A549 treated with DMSO at 1 μM for 4 hours (cell line): ENCODE data around the gene DNAH8. TPM values are rescaled to one million over a fixed set of nuclear protein-coding genes. Genes with fewer than 3 reads are reported as not detected.

Experiments used
- total RNA-seq: library from RNA; stranded (reverse); fragments of 200-300 nt; extraction: Qiagen RNA extraction; gene quantifications from 5 replicates; pipeline ENCODE4 v1.2.3, GENCODE V29; 2022; ENCODE audit warnings: low read depth

Gene DNAH8, protein sequence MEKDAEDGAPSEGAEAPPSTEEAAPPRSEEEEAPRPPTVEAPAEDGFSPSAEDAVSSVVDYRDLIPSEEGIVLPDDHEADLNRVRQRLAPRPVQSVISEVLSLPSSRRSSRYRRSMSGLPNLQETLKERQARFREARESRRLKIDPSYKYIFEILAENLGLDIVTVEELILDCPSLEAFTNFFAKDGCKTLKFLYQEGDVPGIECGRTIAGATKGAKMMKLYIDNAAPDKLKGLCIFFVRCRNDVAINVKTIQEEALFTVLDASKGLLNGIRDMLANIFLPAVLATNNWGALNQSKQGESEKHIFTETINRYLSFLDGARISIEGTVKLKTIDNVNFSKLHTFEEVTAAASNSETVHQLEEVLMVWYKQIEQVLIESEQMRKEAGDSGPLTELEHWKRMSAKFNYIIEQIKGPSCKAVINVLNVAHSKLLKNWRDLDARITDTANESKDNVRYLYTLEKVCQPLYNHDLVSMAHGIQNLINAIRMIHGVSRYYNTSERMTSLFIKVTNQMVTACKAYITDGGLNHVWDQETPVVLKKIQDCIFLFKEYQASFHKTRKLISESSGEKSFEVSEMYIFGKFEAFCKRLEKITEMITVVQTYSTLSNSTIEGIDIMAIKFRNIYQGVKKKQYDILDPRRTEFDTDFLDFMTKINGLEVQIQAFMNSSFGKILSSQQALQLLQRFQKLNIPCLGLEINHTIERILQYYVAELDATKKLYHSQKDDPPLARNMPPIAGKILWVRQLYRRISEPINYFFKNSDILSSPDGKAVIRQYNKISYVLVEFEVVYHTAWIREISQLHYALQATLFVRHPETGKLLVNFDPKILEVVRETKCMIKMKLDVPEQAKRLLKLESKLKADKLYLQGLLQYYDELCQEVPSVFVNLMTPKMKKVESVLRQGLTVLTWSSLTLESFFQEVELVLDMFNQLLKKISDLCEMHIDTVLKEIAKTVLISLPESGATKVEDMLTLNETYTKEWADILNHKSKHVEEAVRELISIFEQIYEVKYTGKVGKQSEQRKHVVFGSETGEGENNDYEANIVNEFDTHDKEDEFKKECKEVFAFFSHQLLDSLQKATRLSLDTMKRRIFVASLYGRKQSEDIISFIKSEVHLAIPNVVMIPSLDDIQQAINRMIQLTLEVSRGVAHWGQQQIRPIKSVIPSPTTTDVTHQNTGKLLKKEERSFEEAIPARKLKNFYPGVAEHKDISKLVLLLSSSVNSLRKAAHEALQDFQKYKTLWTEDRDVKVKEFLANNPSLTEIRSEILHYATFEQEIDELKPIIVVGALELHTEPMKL (N-terminal part only)
- not detected in 5 replicates for total RNA-seq

DNA sequence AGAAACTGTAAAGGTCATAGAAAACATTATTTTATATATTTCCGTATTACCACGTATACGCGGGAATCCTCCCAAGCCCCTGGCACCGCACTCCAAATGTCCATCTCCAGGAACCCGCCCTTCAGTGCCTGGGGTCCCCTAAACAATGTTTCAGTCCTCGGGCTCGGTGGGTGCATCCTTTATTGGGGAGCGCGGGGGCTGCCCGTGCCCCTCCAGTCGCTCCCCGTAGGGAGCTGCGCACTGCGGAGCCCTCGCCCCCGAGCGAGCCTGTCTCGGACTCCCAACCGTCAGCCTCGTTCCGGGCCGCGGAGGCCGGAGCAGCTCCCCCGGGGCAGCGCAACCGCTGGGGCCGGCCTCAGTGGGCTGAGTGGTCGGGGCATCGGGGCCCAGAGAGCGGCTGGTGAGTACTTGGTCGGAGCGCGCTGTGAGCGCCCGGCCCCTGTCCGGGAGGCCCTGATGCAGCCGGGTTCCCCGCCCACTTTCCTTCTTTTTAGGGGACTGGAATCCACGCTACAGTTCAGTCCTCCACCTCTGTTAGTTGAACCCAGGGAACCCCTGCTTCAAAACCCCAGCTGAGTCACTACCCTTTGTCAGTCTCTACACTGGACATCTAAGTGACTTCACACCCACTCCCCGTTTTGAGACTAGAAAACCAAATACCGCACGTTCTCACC is at the start of gene DNAH8:
DNAH8 (plus strand) TSS at position 296 of the 674 bp plus-strand sequence. CDS start 7,499 bp downstream, outside the sequence.

GRCh38 chr6:38702558-38703397 is 12.3 kb upstream of the DNAH8 start, which contains the start of gene GLO1:
TSS of gene GLO1 (minus strand) at chr6:38703145. CDS start at chr6:38703054, 91 bp downstream.

DNA sequence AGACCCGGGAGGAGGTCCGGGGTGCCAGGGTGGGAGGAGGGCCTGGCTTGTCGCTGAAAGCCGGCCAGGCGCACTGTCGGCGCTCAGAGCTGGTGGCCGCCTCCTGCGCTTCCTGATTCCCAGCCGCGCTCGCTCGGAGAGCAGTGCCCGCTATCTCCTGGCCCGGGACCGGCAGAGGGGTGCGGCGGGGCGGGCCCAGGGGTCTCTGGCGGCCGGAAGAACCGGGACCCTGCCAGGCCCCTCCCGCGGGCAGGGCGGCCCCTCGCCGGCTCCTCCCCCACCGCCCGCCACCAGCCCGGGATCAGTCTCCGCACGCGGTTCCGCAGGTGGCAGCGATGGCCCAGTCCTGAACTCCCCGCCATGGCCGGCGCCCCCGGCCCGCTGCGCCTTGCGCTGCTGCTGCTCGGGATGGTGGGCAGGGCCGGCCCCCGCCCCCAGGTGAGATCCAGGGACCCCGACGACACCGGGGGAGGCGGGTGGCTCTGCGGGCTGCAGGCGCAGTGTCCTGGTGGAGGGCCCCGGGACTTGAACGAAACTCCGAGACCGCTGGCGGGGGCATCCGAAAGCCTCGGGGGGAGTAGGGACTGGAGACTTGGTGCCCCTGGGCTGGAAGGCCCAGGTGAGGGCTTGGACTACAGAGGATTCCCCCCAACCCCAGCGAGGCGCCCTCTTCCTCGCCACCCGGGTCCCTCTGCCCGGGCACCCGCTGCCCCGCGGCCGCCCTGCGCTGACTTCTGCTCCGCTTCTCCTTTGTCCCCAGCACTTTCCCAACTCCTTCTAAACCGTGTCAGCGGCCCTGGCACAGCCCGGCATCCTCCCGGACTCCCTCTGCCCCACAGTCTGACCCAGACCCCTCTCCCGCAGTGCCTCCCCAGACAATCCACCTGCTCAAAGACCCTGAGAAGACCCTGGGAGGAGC is 333.6 kb downstream of the DNAH8 start, which contains the start of gene GLP1R:
GLP1R (plus strand) TSS at position 301 of the 919 bp plus-strand sequence; CDS start at position 361, 60 bp downstream.

Other genes starting within 250 kb of the DNAH8 start
- 2.3 to 3.6 TPM (median 2.6 TPM) in 5 replicates for gene BTBD9, start 75.4 kb upstream of the DNAH8 start, total RNA-seq
- 86.6 to 112 TPM (median 100 TPM) in 5 replicates for gene GLO1, start 12.2 kb upstream of the DNAH8 start, total RNA-seq